H1 (cell line): ENCODE results near the gene MOGAT3. TPM values are rescaled to one million over a fixed set of nuclear protein-coding genes. Genes with fewer than 3 reads are reported as not detected.

Experiments
- CTCF ChIA-PET: fragments of 300-600 bp; sonication (Branson Sonifier 250); formaldehyde crosslinking; loops from one replicate; lab custom pipeline; 2021; ENCODE audit not compliant: partially characterized antibody; lab: Charles Lee
- POLR2A ChIA-PET: fragments of 300-600 bp; sonication (Branson Sonifier 250); formaldehyde crosslinking; loops from one replicate; lab custom pipeline; 2021; ENCODE audit warnings: inconsistent platforms; ENCODE audit not compliant: partially characterized antibody; lab: Charles Lee
- DNase-seq, 2 experiments: peaks; one replicate each; pipeline versions ENCODE4 v3.0.0 to v3.0.0-alpha.2; 2010 to 2022; ENCODE audit warnings: low spot score in 2 of 2, low read depth in 1 of 2, mixed read lengths in 1 of 2
- FAIRE-seq: peaks from 2 replicates; lab custom pipeline; 2011; peaks lifted over from hg19 to GRCh38; lab: Jason Lieb, UNC
- H2AFZ ChIP-seq: 2 replicates; pipeline ENCODE4 v1.8.1; 2012; ENCODE audit warnings: low read length, inconsistent platforms
- H2AK5ac ChIP-seq: 2 replicates; pipeline ENCODE4 v1.6.1; 2013; ENCODE audit warnings: low read depth, low read length
- H2BK120ac ChIP-seq: replicated peaks from 2 replicates; pipeline ENCODE3; 2013; ENCODE audit warnings: low read depth, low read length, inconsistent platforms
- H2BK12ac ChIP-seq: 2 replicates; pipeline ENCODE4 v1.6.1; 2013; ENCODE audit warnings: low read depth, low read length
- H2BK15ac ChIP-seq: 2 replicates; pipeline ENCODE4 v1.6.1; 2013; ENCODE audit warnings: low read length
- H2BK20ac ChIP-seq: 2 replicates; pipeline ENCODE4 v1.6.1; 2013; ENCODE audit warnings: low read length
- H2BK5ac ChIP-seq: 2 replicates; pipeline ENCODE4 v1.6.1; 2013; ENCODE audit warnings: low read depth, low read length
- H3K14ac ChIP-seq: 2 replicates; pipeline ENCODE4 v1.6.1; 2013; ENCODE audit warnings: inconsistent platforms; ENCODE audit not compliant: insufficient read length
- H3K18ac ChIP-seq: 2 replicates; pipeline ENCODE4 v1.6.1; 2013; ENCODE audit warnings: low read length; ENCODE audit errors: extremely low read depth
- H3K23ac ChIP-seq: 2 replicates; pipeline ENCODE4 v1.6.1; 2013; ENCODE audit warnings: inconsistent platforms; ENCODE audit not compliant: insufficient read length
- H3K23me2 ChIP-seq: 2 replicates; pipeline ENCODE4 v1.6.1; 2013; ENCODE audit warnings: low read depth, low read length
- H3K27ac ChIP-seq: 2 replicates; pipeline ENCODE4 v1.6.1; 2011; ENCODE audit warnings: low read depth, low read length, inconsistent platforms
- H3K27me3 ChIP-seq, 4 experiments: replicated peaks in 1 of 4; 1 replicate in 1 of 4; 2 replicates in 3 of 4; pipeline versions ENCODE4 v1.6.1 to v1.8.1; 2011 to 2013; ENCODE audit warnings: low read length in 3 of 4, mild to moderate bottlenecking in 3 of 4, inconsistent platforms in 2 of 4, mixed read lengths in 2 of 4, moderate library complexity in 1 of 4; ENCODE audit not compliant: control insufficient read depth in 3 of 4, insufficient read depth in 3 of 4; ENCODE audit errors: extremely low read depth in 1 of 4
- H3K36me3 ChIP-seq, 4 experiments: 2 replicates each; pipeline versions ENCODE4 v1.6.1 to v1.8.1; 2011 to 2013; ENCODE audit warnings: mild to moderate bottlenecking in 4 of 4, low read length in 3 of 4, moderate library complexity in 2 of 4, control low read depth in 1 of 4, inconsistent platforms in 1 of 4; ENCODE audit not compliant: insufficient read depth in 4 of 4, control insufficient read depth in 2 of 4
- H3K4ac ChIP-seq: replicated peaks from 2 replicates; pipeline ENCODE3; 2013; ENCODE audit warnings: low read length, low read depth, mixed read lengths, inconsistent platforms; ENCODE audit not compliant: insufficient read length
- H3K4me1 ChIP-seq, 4 experiments: replicated peaks in 1 of 4; 1 replicate in 1 of 4; 2 replicates in 3 of 4; pipeline versions ENCODE4 v1.6.1 to v1.8.1; 2011 to 2013; ENCODE audit warnings: low read length in 3 of 4, inconsistent platforms in 2 of 4, mixed read lengths in 1 of 4; ENCODE audit not compliant: insufficient read depth in 4 of 4, control insufficient read depth in 3 of 4
- H3K4me2 ChIP-seq, 2 experiments: 2 replicates each; pipeline versions ENCODE4 v1.6.1 to v1.8.1; 2011 to 2013; ENCODE audit warnings: low read depth in 2 of 2, low read length in 2 of 2, control low read depth in 1 of 2, inconsistent platforms in 1 of 2, mild to moderate bottlenecking in 1 of 2; ENCODE audit not compliant: insufficient read depth in 1 of 2
- H3K4me3 ChIP-seq, 4 experiments: fragments of 200-600, 300-600 bp in 1 of 4; sonication (generic), shearing (Covaris generic), sonication (Bioruptor Twin) in 1 of 4; 2 replicates each; pipeline versions ENCODE4 v1.5.1 to v1.8.1; 2011 to 2016; ENCODE audit warnings: low read length in 4 of 4, low read depth in 3 of 4, control low read depth in 2 of 4, inconsistent platforms in 2 of 4, mild to moderate bottlenecking in 2 of 4, mixed read lengths in 1 of 4, moderate library complexity in 1 of 4; ENCODE audit not compliant: insufficient read depth in 2 of 4; ENCODE audit errors: extremely low read depth in 1 of 4
- H3K56ac ChIP-seq: replicated peaks from 2 replicates; pipeline ENCODE3; 2013; ENCODE audit warnings: low read depth, mild to moderate bottlenecking, mixed read lengths, low read length, inconsistent platforms; ENCODE audit not compliant: insufficient read length
- H3K79me1 ChIP-seq: 2 replicates; pipeline ENCODE4 v1.6.1; 2013; ENCODE audit warnings: low read depth, low read length, control low read depth
- H3K79me2 ChIP-seq, 2 experiments: 2 replicates each; pipeline versions ENCODE4 v1.6.1 to v1.8.1; 2012 to 2013; ENCODE audit warnings: low read length in 2 of 2, mild to moderate bottlenecking in 2 of 2, inconsistent platforms in 1 of 2; ENCODE audit not compliant: insufficient read depth in 2 of 2, control insufficient read depth in 1 of 2
- H3K9ac ChIP-seq, 4 experiments: replicated peaks in 1 of 4; 1 replicate in 1 of 4; 2 replicates in 3 of 4; pipeline versions ENCODE4 v1.6.1 to v1.8.1; 2011 to 2013; ENCODE audit warnings: low read depth in 3 of 4, low read length in 3 of 4, control low read depth in 2 of 4, mild to moderate bottlenecking in 2 of 4, moderate library complexity in 2 of 4, inconsistent platforms in 1 of 4; ENCODE audit errors: extremely low read depth in 1 of 4
- H3K9me3 ChIP-seq, 2 experiments: 2 replicates each; pipeline versions ENCODE4 v1.6.1 to v1.8.1; 2012 to 2013; ENCODE audit warnings: mild to moderate bottlenecking in 2 of 2, moderate library complexity in 2 of 2, control low read depth in 1 of 2, inconsistent platforms in 1 of 2, low read depth in 1 of 2, low read length in 1 of 2, mixed read lengths in 1 of 2; ENCODE audit not compliant: insufficient read depth in 2 of 2
- H4K20me1 ChIP-seq, 2 experiments: replicated peaks in 1 of 2; 2 replicates each; pipeline versions ENCODE3 to v1.8.1; 2011 to 2013; ENCODE audit warnings: inconsistent platforms in 2 of 2, low read length in 2 of 2, mild to moderate bottlenecking in 1 of 2; ENCODE audit not compliant: insufficient read depth in 2 of 2, control insufficient read depth in 1 of 2
- H4K5ac ChIP-seq: 2 replicates; pipeline ENCODE4 v1.6.1; 2013; ENCODE audit warnings: low read length, low read depth, mixed read lengths, inconsistent platforms; ENCODE audit not compliant: insufficient read length
- H4K8ac ChIP-seq: 2 replicates; pipeline ENCODE4 v1.8.0; 2013; ENCODE audit warnings: mild to moderate bottlenecking, moderate library complexity, low read length, inconsistent platforms; ENCODE audit not compliant: insufficient read depth; ENCODE audit errors: extremely low read depth
- H4K91ac ChIP-seq: replicated peaks from 2 replicates; pipeline ENCODE3; 2013; ENCODE audit warnings: low read length, mixed read lengths, inconsistent platforms; ENCODE audit not compliant: insufficient read length
- ASH2L ChIP-seq: fragments of 200-600, 300-600 bp; sonication (generic); IDR thresholded peaks from one replicate; pipeline ENCODE4 v1.7.1; 2017; ENCODE audit warnings: low read length
- E2F6 ChIP-seq: IDR thresholded peaks from 2 replicates; pipeline ENCODE4 v1.6.1; 2012; ENCODE audit warnings: inconsistent platforms
- HDAC6 ChIP-seq: IDR thresholded peaks from one replicate; pipeline ENCODE4 v1.7.1; 2012; ENCODE audit warnings: low read depth, mild to moderate bottlenecking, inconsistent platforms, low read length, moderate library complexity
- JUN ChIP-seq: IDR thresholded peaks from 2 replicates; pipeline ENCODE4 v1.6.1; 2011; ENCODE audit warnings: low read depth, mild to moderate bottlenecking, improper control_type of control experiment, low read length
- KDM4A ChIP-seq: IDR thresholded peaks from one replicate; pipeline ENCODE4 v1.7.1; 2012; ENCODE audit warnings: low read depth, mild to moderate bottlenecking, moderate library complexity, low read length, inconsistent platforms; ENCODE audit not compliant: severe bottlenecking
- MAFK ChIP-seq: IDR thresholded peaks from 2 replicates; pipeline ENCODE4 v1.6.1; 2012; ENCODE audit warnings: low read depth, mild to moderate bottlenecking, improper control_type of control experiment, low read length
- MAX ChIP-seq: IDR thresholded peaks from 2 replicates; pipeline ENCODE4 v1.6.1; 2012; ENCODE audit warnings: inconsistent platforms
- SAP30 ChIP-seq: fragments of 300-600 bp; sonication (generic); IDR thresholded peaks from 2 replicates; pipeline ENCODE4 v1.7.1; 2012; ENCODE audit warnings: low read length, moderate library complexity, mild to moderate bottlenecking, inconsistent platforms; ENCODE audit not compliant: insufficient read depth, insufficient replicate concordance
- SIN3A ChIP-seq, 2 experiments: IDR thresholded peaks in 1 of 2; conservative IDR thresholded peaks in 1 of 2; 2 replicates each; pipeline ENCODE4 v1.6.1; 2011 to 2012; ENCODE audit warnings: low read length in 2 of 2, improper control_type of control experiment in 1 of 2, low read depth in 1 of 2, mild to moderate bottlenecking in 1 of 2
- SP1 ChIP-seq: IDR thresholded peaks from 2 replicates; pipeline ENCODE4 v1.6.1; 2011; ENCODE audit warnings: low read depth, low read length
- USF2 ChIP-seq: IDR thresholded peaks from 2 replicates; pipeline ENCODE4 v1.6.1; 2011; ENCODE audit warnings: low read length, improper control_type of control experiment
- WGBS, 2 experiments: shearing (Covaris generic) in 1 of 2; methylation state at CpG; one replicate each; pipeline versions ENCODE4 v1.1.6 to v1.1.7; 2013 to 2015; ENCODE audit warnings: low lambda C conversion rate in 2 of 2, mixed read lengths in 2 of 2, inconsistent platforms in 1 of 2, low coverage in 1 of 2, missing lambda C conversion rate in 1 of 2; ENCODE audit not compliant: insufficient replicate concordance in 2 of 2, insufficient coverage in 1 of 2, insufficient read length in 1 of 2; ENCODE audit errors: extremely low coverage in 1 of 2, missing lambda C conversion rate in 1 of 2; 5-methylcytosine and 5-hydroxymethylcytosine counted together
- polyA plus RNA-seq, 7 experiments: library from polyadenylated mRNA; depleted of rRNA in 3 of 7; stranded (reverse) in 5 of 7; unstranded in 2 of 7; fragments of >200 nt in 5 of 7; fragments of 200-250 nt in 2 of 7; gene quantifications; 1 replicate in 5 of 7; 2 replicates in 1 of 7; 4 replicates in 1 of 7; pipeline versions ENCODE4 v1.2.1 to v1.2.3, GENCODE V29; 2011 to 2013; ENCODE audit warnings: missing spikeins in 2 of 7, mixed read lengths in 2 of 7
- total RNA-seq: library from RNA; stranded (reverse); fragmentation: NEBNext Ultra II Directional; extraction: Animal tissue kit (Norgen Biotek cat#: 25700); gene quantifications from 2 replicates; pipeline ENCODE4 v1.2.1, GENCODE V29; 2021

The MOGAT3 gene
- total and polyA plus RNA-seq, 2 of the 8 experiments (the other 6 are each of a cell fraction or from before 2014, with no cell fraction given) = 0.21 to 0.82 TPM

GRCh38 chr7:101179117-101179516 lies 21.7 kb downstream of the MOGAT3 start:
- peak; percentile 37; the same call in 1 of the 2 replicates for TF ChIP-seq MAX
- TF ChIP-seq KDM4A = peak; percentile 49
- TF ChIP-seq ASH2L = peak; percentile 28
- TF ChIP-seq SP1 = no peak
- TF ChIP-seq USF2 = no peak
- TF ChIP-seq SIN3A (conservative IDR thresholded peaks at IDR 0.05 in 1 of 2, IDR thresholded peaks at IDR 0.05 in 1 of 2; ENCODE audit: low read depth in 1 of 2, low read length in 2 of 2) = peak in 1 of 2 experiments; percentile 49; a peak in 1 of 4 replicates
- peak; percentile 44; the same call in 1 of the 2 replicates for TF ChIP-seq E2F6
- TF ChIP-seq HDAC6 = no peak
- TF ChIP-seq SAP30 = peak; percentile 61
- TF ChIP-seq JUN = no peak
- TF ChIP-seq MAFK = no peak
- Histone ChIP-seq H3K9ac (no peak overlapping the region), H4K5ac (no peak overlapping the region), H3K18ac (no peak overlapping the region; the same call in 1 of the 2 replicates), H3K23ac (no peak overlapping the region), H2BK15ac (no peak overlapping the region), H3K9me3 (no peaks in the 10 kb centered on the region), H3K27me3 (peaks cover 26 to 69% (median 60%) of the 10 kb centered on the region in 4 experiments), H2BK120ac (no peak overlapping the region), H4K8ac (no peak overlapping the region), H4K91ac (no peak overlapping the region), H2BK20ac (no peak overlapping the region), H2AK5ac (no peak overlapping the region), H3K79me2 (no peaks in the 10 kb centered on the region), H3K79me1 (no peaks in the 10 kb centered on the region), H2BK5ac (no peak overlapping the region), H3K23me2 (peaks cover 22% of the 10 kb centered on the region), H3K36me3 (no peaks in the 10 kb centered on the region), H3K4ac (no peak overlapping the region), H3K4me2 (peak overlapping the region; percentile 90), H2AFZ (0 out of 2 replicates have a peak overlapping the region, but pooled peaks have one; percentile 40), H3K14ac (no peak overlapping the region), H2BK12ac (no peak overlapping the region), H4K20me1 (no peaks in the 10 kb centered on the region), H3K4me1 (peaks cover 0 to 9% (median 6%) of the 10 kb centered on the region in 4 experiments; a peak in 6 of 7 replicates), H3K4me3 (peak overlapping the region; percentile 48 to 77 (median 68)), H3K27ac (no peak overlapping the region), H3K56ac (no peak overlapping the region)
- ChIA-PET CTCF (interaction anchor here (0.6 to 1.1 kb wide), 4 partner anchors 10 to 36 kb away, joined by 3 to 5 read pairs (median 4); no protein-coding TSS in a partner anchor), POLR2A (interaction anchor here (0.7 kb wide), 1 partner anchor 23 kb away, joined by 4 read pairs; no protein-coding TSS in a partner anchor)
- WGBS, 2 experiments = 3% methylated on average over 13 of the region's 20 CpGs; no CpG with 5 or more reads in 1 of the 2 experiments
- DNase-seq (no peak), FAIRE-seq (no peak)
